ENCODE measurements around the gene SPACA7. TPM values are rescaled to one million over a fixed set of nuclear protein-coding genes. Genes with fewer than 3 reads are reported as not detected.

The SPACA7 gene
- total RNA-seq, 1 donor from 2014 or later = not detected

GRCh38 chr13:112445411-112446271 is 69.5 kb downstream of the SPACA7 start:
- Histone ChIP-seq H3K4me1 (peaks cover 8% of the 10 kb centered on the region), H3K27ac (no peak overlapping the region), H3K9me3 (no peaks in the 10 kb centered on the region), H3K4me3 (no peak overlapping the region), H3K36me3 (no peaks in the 10 kb centered on the region), H3K27me3 (ENCODE audit: low read depth) (peaks cover 41% of the 10 kb centered on the region)
- no peak for TF ChIP-seq CTCF (IDR thresholded peaks at IDR 0.05)
- ATAC-seq (no peak), DNase-seq (no peak)
- intact Hi-C loops (cut with DNase I) = no loop called here

- H3K4me1 ChIP-seq = peaks cover 8% of the 10 kb centered on the region
- no peak for TF ChIP-seq CTCF (IDR thresholded peaks at IDR 0.05)
- ATAC-seq (no peak), DNase-seq (no peak)
- no peaks in the 10 kb centered on the region for H3K9me3 ChIP-seq
- H3K27ac ChIP-seq = no peak overlapping the region
- H3K27me3 ChIP-seq (ENCODE audit: low read depth) = peaks cover 37% of the 10 kb centered on the region
- H3K4me3 ChIP-seq = no peak overlapping the region
- intact Hi-C loops (cut with DNase I) = no loop called here
- no peaks in the 10 kb centered on the region for H3K36me3 ChIP-seq
Observed at GRCh38 chr13:112446347-112446861, 70.2 kb downstream of the SPACA7 start.

- Histone ChIP-seq H3K9me3 (no peaks in the 10 kb centered on the region), H3K36me3 (no peaks in the 10 kb centered on the region), H3K27ac (no peak overlapping the region), H3K27me3 (ENCODE audit: low read depth) (peaks cover 36% of the 10 kb centered on the region), H3K4me1 (peaks cover 8% of the 10 kb centered on the region), H3K4me3 (no peak overlapping the region)
- intact Hi-C loops (cut with DNase I) = no loop called here
- ATAC-seq = no peak
- TF ChIP-seq CTCF (IDR thresholded peaks at IDR 0.05) = no peak
- DNase-seq = no peak
Observed at GRCh38 chr13:112446867-112447266, 70.7 kb downstream of the SPACA7 start.

GRCh38 chr13:112447306-112447705 is 71.2 kb downstream of the SPACA7 start:
- H3K27me3 ChIP-seq (ENCODE audit: low read depth) = peaks cover 32% of the 10 kb centered on the region
- intact Hi-C loops (cut with DNase I) = no loop called here
- DNase-seq = no peak
- peaks cover 8% of the 10 kb centered on the region for H3K4me1 ChIP-seq
- no peak overlapping the region for H3K27ac ChIP-seq
- no peak overlapping the region for H3K4me3 ChIP-seq
- no peak for TF ChIP-seq CTCF (IDR thresholded peaks at IDR 0.05)
- ATAC-seq = no peak
- H3K36me3 ChIP-seq = no peaks in the 10 kb centered on the region
- no peaks in the 10 kb centered on the region for H3K9me3 ChIP-seq

GRCh38 chr13:112447761-112448603 is 71.8 kb downstream of the SPACA7 start:
- H3K4me3 ChIP-seq = no peak overlapping the region
- H3K9me3 ChIP-seq = no peaks in the 10 kb centered on the region
- H3K27ac ChIP-seq = no peak overlapping the region
- peaks cover 8% of the 10 kb centered on the region for H3K4me1 ChIP-seq
- H3K27me3 ChIP-seq (ENCODE audit: low read depth) = peaks cover 26% of the 10 kb centered on the region
- intact Hi-C loops (cut with DNase I) = no loop called here
- H3K36me3 ChIP-seq = no peaks in the 10 kb centered on the region
- ATAC-seq (no peak), DNase-seq (no peak)
- TF ChIP-seq CTCF (IDR thresholded peaks at IDR 0.05) = no peak
